Colon (tissue), 2 donors: ENCODE measurements around the gene SH3PXD2A.
"Not testable (repeated sequence)": the region's sequence is repeated elsewhere in the genome, so short reads cannot be mapped to it uniquely, and the experiment has no call there.

ENCODE experiments used
- FAIRE-seq: peaks from 2 replicates; lab custom pipeline; 2012; peaks lifted over from hg19 to GRCh38; lab: Jason Lieb, UNC
- donor health status: control.
- donor health status: control.

SH3PXD2A gene

GRCh38 chr10:103746598-103746997 is 108.8 kb downstream of the SH3PXD2A start:
- no peak for FAIRE-seq

- no peak for FAIRE-seq
These were observed 109.8 kb downstream of the SH3PXD2A start for GRCh38 chr10:103745341-103746247.

GRCh38 chr10:103742824-103743223 is 112.6 kb downstream of the SH3PXD2A start:
- FAIRE-seq, result no peak

DNA sequence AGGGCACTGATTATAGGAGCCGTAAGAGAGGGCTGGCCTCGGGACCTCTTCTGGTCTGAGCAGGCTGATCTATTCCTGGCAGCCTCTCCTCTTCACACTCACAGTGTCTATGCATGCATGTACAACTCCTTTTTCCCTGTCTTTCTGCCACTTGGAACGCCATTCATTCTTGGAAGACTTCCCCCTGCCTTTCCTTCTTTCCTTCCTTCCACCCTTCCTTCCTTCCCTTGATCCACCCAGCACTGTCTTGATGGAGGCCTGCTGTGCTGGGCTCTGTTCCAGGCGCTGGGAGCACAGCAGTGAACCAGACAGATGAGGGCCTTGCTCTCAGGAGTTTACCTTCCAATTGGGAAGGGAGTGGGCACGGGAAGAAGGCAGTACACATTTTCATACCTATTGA is 114.8 kb downstream of the SH3PXD2A start:
- FAIRE-seq, result no peak

DNA sequence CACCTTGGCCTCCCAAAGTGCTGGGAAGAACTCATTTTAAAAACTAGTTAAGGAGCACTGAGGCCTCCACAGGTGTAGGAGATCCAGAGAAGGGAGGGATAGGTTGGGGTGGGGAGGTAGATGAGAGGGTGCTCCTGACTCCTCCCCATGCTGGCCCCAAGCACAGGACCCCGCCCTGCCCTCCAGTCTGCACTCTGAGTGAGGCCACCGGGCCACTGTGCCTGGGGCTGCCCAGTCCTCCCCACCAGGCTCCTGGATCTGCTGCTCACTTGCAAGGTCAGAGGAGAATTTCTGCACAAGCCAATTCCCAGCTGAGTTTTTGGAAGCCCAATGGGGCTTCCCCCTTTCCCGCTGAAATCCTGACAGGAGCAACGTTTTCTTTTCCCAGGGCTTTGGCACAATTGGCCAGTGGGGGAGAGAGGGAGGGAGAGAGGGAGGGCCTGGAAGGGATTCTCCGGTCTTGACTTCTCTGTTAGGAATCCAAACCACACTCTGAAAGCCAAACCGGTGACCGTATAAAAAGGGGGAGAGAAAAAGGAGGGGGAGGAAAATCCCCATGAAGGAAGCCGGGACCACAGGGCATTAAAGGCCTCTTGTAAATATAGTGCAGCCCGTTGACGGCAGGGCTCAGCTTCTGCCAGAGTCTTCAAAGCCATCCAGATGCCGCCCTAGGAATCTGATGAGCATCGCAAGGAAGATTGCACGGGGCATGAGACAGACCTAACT is 116.2 kb downstream of the SH3PXD2A start:
- no peak for FAIRE-seq

- FAIRE-seq, result no peak
These were observed 117.5 kb downstream of the SH3PXD2A start for GRCh38 chr10:103737735-103738367.

DNA sequence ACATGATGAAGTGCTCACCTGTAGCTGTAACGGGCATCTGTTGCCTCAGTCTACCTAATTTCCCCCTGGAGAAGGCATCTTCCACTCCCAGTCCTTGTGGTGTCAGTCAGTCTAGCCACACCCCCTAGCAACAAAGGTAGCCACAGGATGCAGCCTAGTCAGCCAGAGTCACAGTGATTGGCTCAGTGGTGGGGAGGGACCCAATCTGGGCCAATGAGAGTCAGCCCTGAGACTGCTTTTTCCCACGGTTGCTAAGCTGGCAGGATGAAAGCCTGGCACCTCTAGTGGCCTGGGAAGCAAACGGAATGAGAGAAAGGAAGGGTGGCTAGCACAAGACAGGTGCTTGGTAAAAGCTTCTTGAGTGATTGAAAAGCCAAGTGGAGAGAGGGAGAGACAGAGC is 118.6 kb downstream of the SH3PXD2A start:
- no peak for FAIRE-seq

- FAIRE-seq, result no peak
These were observed 119.3 kb downstream of the SH3PXD2A start for GRCh38 chr10:103736044-103736443.

DNA sequence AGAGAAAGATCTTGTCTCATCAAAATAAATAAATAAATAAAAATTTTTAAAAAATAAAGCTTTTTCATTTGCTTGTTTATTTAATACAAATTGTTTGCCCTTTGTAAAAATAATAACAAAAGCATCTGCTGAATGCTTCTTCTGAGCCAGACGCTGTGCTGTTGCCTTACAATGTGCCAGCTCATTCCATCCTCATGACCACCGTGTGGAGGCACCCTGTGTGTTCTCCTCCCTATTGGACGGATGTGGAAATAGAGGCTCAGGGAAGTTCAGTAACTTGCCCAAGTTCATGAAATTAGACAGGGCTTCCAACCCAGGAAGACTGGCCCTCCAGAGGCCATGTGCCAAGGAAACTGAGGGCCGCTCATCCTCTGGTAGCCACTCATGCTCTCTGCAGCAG is 120.6 kb downstream of the SH3PXD2A start:
- no peak for FAIRE-seq

DNA sequence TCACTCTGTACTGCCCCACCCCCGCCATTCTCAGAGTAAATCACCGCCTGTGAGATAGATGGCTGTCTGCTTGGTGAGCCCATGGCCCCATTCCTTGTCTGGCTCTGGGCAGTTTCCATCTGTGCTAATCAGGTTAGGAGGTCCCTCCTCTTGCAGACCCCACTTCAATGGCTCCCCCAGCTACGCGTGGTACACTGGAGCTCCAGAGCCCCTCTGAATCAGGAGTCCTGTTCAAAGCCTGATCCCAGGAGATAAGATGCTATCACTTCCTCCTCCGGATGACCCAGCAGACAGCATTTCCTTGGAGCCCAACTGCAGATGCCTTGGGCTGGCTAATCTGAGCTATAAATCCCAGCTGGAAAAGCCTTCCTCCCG is 122.3 kb downstream of the SH3PXD2A start:
- no peak for FAIRE-seq

DNA sequence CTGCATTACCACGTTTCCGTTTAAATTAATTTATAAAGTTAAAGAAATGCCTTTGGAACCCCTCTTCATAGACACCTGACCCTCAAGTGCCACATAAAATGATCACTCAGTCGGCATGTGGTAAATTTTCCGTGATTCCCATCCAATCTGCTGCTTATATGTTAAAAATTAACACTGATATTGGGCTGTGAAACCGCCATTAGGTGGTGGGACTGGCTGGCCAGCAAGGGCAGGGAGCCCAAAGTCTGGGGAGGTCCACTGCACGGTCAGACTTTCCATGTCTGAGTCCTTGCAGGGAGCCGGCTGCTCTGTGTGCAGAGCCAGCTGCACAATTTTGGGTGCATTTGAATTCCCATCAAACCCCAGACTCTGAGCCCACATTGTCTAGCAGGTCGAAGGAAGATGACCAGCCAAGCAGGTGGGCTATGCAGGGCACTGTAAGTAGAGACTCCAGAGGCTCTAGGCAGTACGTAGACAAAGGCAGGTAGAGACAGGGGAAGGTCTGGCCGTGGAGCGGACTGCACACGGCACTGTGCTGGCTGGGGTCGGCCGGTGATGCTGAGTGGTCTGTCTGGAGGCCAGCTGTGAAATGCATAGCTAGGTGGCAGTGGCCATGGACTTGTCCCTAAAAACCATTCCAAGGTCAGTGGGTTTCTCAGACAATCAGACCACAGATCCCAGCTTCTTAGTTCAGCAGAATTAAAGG is 122.9 kb downstream of the SH3PXD2A start:
- no peak for FAIRE-seq

DNA sequence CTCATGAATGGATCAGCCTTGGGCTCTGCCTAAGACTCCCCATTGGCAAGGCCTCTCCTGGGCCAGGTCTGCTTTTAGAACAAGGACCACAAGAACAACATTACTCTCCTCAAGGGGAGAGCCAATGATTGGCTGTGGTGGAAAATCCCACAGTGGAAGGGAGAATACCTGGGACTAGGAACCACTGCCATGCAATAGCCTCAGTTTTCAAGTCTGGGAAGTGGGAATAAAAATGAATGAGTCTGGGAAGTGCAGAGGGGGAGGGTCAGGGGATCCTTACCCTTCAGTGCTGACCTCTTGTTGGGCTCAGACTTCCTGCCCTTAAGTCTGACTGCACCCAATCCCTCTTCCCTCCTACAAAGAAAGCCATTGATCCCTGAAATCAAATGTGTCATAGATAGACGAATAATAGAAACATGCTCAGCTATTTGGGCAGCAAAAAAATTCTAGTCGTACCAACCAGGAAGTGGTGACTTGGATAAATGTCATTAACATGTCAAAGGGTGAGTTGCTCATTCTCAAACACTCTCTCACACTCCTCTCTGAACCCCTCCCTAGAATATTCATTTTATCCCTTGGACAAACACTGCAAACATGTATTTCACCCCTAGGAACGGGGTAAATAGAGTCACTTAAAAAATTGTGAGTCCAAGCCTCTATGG is 123.6 kb downstream of the SH3PXD2A start:
- no peak for FAIRE-seq

DNA sequence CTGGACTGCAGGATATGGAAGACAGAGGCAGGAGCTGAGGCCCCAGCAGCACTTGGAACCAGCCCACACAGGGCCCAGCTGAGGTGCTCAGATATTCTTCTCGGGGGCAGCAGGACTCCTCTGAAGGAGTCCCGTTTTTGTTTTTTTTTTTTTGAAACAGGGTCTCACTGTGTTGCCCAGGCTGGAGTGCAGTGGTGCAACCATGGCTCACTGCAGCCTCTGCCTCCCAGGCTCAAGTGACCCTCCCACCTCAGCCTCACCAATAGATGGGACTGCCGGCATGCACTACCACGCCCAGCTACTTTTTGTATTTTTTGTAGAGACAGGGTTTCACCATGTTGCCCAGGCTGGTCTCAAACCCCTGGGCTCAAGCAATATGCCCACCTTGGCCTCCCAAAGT is 124.3 kb downstream of the SH3PXD2A start:
- not testable (repeated sequence) for FAIRE-seq

DNA sequence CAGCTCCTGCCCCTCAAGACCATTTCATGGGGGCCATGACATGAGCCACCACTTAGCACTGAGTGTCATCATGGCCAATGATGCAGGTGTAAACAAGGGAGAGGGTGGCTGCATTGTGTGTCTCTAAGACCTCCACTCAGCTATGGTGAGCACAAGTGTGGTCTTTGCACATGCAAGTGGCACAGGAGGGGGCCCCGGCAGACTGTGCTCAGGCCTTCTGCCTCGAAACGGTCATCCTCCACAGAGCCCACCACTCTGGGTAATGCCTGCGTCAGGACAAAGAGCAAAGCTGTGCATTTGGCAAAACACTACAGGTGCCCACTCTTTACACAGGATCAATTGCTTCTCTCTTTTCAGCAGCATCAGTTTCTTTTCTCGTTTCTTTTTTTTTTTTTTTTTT is 125.5 kb downstream of the SH3PXD2A start:
- no peak for FAIRE-seq

- no peak for FAIRE-seq
These were observed 127.2 kb downstream of the SH3PXD2A start for GRCh38 chr10:103727991-103728689.

DNA sequence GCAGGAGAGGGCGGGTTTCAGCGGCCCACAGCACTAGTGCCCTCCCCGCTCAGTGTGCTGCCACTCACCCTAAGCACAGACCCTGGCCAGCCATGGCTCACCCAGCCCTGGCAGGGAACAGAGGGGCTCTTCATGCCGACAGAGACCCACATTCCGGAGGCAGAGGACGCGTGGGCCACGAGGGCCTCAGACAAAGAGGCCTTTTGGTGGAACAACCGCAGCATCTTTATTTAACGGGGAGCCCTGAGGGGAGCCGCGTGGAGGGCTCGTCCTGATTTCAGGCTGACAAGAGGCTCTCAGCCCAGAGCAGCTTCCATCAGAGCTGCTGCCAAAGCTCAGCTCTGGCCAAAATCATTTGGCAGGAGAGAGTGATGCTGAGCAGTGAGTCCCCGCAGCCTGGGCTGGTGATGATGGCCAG is 127.8 kb downstream of the SH3PXD2A start:
- no peak for FAIRE-seq

DNA sequence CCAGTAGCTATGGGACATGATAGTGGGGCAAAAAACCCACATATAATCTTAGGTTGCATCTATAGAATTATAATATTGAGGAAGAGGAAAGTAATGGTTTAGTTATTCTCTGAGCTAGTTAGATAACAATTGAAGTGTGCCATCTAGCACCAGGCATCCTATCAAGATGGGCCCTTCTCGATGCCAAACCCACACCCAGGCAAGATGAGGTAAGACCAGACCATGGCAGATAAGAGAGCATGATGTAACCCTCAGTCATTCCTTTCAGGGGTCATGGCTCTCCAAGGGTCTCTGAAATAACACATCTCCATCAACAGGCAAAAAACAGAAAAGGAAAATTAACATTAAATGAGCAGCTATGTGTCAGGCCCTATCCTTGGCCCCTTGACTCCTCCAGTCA is 128.7 kb downstream of the SH3PXD2A start:
- no peak for FAIRE-seq

DNA sequence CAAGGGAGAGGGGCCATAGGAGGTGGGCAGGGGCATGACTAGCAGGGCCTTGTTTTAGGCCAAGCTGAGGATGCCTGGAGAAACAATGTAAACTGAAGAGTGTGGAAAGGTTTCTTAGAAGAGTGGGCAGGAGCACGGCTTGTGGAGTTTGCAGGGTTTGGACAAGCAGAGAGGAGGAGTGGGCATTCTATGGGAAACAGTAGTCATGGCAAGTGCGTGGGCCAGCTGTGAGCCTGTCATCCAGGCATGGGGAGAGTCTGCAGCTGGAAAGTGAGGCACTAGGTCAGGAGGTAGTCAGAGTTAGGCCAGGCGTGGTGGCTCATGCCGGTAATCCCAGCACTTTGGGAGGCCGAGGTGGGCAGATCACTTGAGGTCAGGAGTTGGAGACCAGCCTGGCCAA is 130.1 kb downstream of the SH3PXD2A start:
- FAIRE-seq, result no peak

- FAIRE-seq, result no peak
These were observed 130.6 kb downstream of the SH3PXD2A start for GRCh38 chr10:103724771-103725170.

DNA sequence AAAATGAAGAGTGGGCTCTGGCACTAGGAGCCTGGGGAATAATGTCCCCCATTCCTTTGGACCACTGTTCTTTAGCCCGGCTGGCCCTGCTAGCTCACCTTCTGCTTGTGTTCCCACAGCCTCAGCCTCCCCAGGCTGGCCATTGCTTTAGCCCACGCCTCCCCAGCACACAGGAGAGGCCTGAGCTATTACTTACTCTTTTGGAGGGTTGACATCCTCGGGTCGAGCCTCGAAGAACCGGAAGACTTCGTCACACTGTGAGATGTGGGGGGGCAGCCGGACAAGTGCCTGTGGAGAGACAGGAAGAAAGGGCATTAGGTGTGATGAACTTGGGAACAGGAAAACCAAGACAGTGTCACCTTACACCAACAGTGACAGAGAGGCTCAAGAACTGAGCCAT is 131.3 kb downstream of the SH3PXD2A start:
- FAIRE-seq, result no peak

GRCh38 chr10:103723557-103723956 is 131.8 kb downstream of the SH3PXD2A start:
- FAIRE-seq, result no peak
